ENCODE results near the gene ENTPD6.

The ENTPD6 gene

DNA sequence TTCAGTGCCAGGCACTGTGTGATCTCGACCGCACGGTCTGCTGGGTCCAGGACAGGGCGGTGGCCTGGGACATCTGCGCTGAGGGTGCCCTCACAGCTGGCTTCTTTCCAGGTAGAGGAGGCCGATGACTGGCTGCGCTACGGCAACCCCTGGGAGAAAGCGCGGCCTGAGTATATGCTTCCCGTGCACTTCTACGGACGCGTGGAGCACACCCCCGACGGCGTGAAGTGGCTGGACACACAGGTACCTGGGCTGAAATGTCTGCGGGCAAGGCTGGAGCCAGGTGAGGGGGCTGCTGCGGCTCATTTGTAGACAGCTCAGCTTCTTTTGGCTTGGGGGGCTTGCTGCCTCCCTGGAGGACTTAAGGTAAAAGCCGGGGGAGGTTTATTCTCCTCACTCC is 79.0 kb downstream of the ENTPD6 start:
- ChIA-PET POLR2A (no interaction called here), CTCF (no interaction called here)
- TF ChIP-seq FOXK2 (IDR thresholded peaks at IDR 0.05): no peak
- no peak for TF ChIP-seq NFRKB (IDR thresholded peaks at IDR 0.05)
- DNase-seq (ENCODE audit: extremely low spot score): no peak

- ChIA-PET POLR2A (no interaction called here), CTCF (no interaction called here)
- no peak for TF ChIP-seq ELF4 (IDR thresholded peaks at IDR 0.05)
- DNase-seq (ENCODE audit: extremely low spot score): no peak
Measured at GRCh38 chr20:25274891-25275812, 79.6 kb downstream of the ENTPD6 start.

DNA sequence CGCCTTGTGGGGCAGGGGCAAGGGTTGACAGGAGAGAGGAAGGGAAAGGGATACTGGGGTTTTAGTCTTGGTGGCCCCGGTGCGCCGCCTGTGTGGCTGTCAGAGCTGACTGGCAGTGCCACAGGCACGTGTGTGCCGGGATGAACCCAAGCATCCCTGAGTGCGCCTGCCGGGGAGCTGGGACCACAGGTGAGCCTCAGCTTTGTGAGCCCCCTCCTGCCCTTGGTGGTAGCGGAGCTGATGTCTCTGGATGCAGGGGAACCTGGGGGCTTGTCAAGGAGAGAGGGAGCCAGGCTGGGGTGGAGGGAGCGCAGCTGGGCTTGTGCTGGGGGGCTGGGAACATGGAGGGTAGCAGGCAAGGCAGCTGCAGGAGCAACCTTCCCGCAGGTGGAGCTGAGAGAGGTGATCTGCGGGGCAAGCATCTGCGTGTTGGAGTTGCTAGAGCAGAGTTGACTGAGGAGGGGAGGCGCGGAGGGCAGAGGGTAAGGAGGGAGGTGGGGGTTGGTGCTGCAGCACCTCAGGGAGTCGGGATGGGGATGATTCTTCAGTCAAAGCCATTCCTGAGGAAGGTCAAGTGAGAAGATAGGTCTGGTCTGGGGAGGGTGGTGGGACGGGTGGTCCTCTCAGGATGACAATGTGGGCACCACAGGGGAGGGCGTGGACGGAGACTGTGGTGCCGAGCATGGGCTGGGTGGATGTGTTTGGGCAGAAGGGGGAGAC is 80.5 kb downstream of the ENTPD6 start:
- ChIA-PET POLR2A (no interaction called here), CTCF (no interaction called here)
- DNase-seq (ENCODE audit: extremely low spot score): no peak
- no peak for TF ChIP-seq HDGF (IDR thresholded peaks at IDR 0.05; ENCODE audit: borderline replicate concordance)
- no peak for TF ChIP-seq FOXM1 (IDR thresholded peaks at IDR 0.05; ENCODE audit: borderline replicate concordance)
- TF ChIP-seq TARDBP (IDR thresholded peaks at IDR 0.05): no peak
- no peak for TF ChIP-seq ELF4 (IDR thresholded peaks at IDR 0.05)
- no peak for TF ChIP-seq ARNT (IDR thresholded peaks at IDR 0.05)
- no peak for TF ChIP-seq ZNF384 (IDR thresholded peaks at IDR 0.05)
- TF ChIP-seq LEF1 (IDR thresholded peaks at IDR 0.05; ENCODE audit: borderline replicate concordance): no peak
- TF ChIP-seq L3MBTL2 (conservative IDR thresholded peaks at IDR 0.05): no peak
- no peak for TF ChIP-seq BHLHE40 (IDR thresholded peaks at IDR 0.05; ENCODE audit: borderline replicate concordance)
- TF ChIP-seq NFRKB (IDR thresholded peaks at IDR 0.05): no peak
- TF ChIP-seq CTBP1 (IDR thresholded peaks at IDR 0.05; ENCODE audit: borderline replicate concordance): no peak
- no peak for TF ChIP-seq FOXA1 (IDR thresholded peaks at IDR 0.05)
- TF ChIP-seq FOXK2 (IDR thresholded peaks at IDR 0.05): no peak

All from HEK293T (cell line).